Hepatic stellate cell (primary cell): Measurements from ENCODE around the gene LGR5.

Source experiments
- DNase-seq: peaks from one replicate; pipeline ENCODE4 v3.0.0; 2011; ENCODE audit warnings: low spot score

Gene LGR5

GRCh38 chr12:71594214-71594948 is 154.8 kb downstream of the LGR5 start:
- peak; percentile 10 for DNase-seq

DNA sequence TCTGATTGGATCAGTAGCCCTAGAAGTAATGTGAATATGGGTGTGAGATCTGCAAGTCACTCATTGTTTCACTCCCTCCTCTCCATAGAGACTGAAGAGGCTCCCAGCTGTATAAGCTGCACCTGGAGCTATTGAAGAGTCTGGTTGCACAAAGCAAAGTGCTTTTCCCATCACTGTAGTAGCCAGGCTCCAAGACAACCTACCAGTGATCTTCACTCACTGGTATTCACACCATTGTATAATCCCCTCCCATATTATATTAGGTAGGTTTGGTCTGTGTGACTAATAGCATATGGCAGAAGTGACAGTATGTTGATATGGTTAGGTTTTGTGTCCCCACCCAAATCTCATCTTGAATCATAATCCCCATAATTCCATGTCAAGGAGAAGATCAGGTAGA is 159.6 kb downstream of the LGR5 start:
- DNase-seq, result no peak

DNA sequence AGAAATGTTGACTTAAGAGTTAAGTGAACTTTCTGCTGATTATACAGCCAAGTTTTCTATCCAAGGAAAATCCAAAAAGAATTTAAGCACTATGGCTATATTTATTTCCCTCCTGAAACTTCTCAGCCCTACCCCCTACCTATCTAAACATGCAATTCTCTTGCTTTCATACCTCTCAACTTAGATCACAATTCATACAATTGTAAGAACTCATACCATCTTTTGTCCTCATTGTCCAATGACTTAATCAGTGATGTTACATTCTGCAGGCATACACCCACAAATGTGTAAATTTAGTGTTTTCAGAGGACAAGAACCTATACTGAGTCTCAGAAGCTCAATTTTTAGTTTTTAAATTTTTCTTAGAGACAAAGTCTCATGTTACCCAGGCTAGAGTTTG is 161.9 kb downstream of the LGR5 start:
- no peak for DNase-seq

GRCh38 chr12:71602761-71603577 is 163.4 kb downstream of the LGR5 start:
- DNase-seq, result no peak

- no peak for DNase-seq
These were observed 165.4 kb downstream of the LGR5 start for GRCh38 chr12:71605039-71605438.

GRCh38 chr12:71607494-71608330 is 168.1 kb downstream of the LGR5 start:
- no peak for DNase-seq

GRCh38 chr12:71610031-71610795 is 170.6 kb downstream of the LGR5 start:
- no peak for DNase-seq

- no peak for DNase-seq
These were observed 182.3 kb downstream of the LGR5 start for GRCh38 chr12:71621938-71622337.

GRCh38 chr12:71625476-71625875 is 185.9 kb downstream of the LGR5 start:
- no peak for DNase-seq

DNA sequence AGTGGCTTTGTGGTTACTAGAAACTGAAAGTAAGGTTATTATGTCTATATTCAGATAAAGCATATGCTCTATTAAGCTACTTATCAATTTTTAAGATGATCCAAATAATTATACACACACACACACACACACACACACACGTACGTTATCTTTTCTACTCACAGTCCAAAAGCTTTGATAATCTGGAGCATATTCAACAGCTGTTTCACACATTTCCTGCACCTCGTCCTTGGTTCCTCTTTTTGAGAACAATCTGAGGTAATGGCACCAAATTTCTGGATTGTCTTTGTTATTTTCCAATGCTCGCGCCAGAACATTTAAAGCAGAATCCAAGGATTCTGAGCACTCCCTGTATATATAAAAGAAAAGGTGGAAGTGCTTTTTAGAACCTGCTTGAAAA is 186.5 kb downstream of the LGR5 start:
- DNase-seq, result no peak

DNA sequence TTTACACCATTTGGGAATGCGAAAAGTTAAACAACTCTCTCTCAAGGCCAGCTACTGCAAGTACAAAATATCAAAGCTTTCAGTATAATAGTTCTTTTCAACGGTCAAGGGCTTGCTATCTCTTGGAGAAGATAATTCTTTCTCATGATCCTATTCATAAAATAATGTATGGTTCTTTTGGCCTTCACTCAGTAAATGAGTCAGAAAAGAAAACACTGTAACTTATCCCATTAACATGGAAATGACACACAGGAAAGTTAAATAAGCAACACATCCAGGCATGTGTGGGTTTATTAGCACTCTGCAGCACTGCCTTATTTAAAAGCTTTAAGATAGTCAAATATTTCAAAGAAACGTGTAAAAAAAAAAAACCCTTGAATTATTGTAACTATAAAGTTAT is 187.2 kb downstream of the LGR5 start:
- DNase-seq, result no peak

DNA sequence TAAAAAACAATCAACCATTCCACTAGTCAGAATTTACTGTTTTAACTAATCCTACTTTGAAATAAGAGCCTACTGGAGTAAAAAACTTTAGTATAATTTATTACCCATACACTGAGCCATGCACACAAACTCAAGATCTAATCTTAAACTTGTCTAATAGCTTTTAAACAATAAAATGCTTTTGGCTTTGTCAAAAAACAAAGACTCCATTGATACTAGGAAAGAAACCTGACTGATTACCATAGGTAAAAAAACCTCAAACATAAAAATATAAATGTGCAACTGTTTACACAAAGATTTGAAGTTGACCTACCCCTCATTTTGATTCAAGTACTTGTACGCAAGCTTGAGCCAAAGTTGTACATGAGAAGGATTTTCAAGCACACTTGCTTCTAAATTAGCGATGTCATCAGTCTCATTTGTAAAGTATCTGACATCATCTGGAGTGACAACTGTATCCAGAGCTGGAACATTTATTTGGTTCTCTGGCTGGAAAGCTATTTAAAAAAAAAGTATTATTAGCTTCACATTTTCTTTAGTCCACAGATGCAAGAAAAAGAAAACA is 187.9 kb downstream of the LGR5 start:
- DNase-seq, result no peak
